Middle frontal gyrus (tissue), 1 donor: ENCODE measurements around the gene SLC66A2.
"Not testable (repeated sequence)": the region's sequence is repeated elsewhere in the genome, so short reads cannot be mapped to it uniquely, and the experiment has no call there.

ENCODE experiments used
- DNase-seq: peaks from one replicate; pipeline ENCODE4 v3.0.0-alpha.2; 2015; ENCODE audit warnings: low spot score; ENCODE audit errors: extremely low spot score

The SLC66A2 gene

GRCh38 chr18:79951545-79952455, at the start of gene SLC66A2:
TSS of gene SLC66A2 (minus strand) at chr18:79951653. CDS start at chr18:79950926, 727 bp downstream.
- DNase-seq, result peak; percentile 84

- no peak for DNase-seq
Observed at GRCh38 chr18:80000877-80001276, 49.4 kb upstream of the SLC66A2 start.

GRCh38 chr18:79999701-80000100, 48.2 kb upstream of the SLC66A2 start:
- DNase-seq, result not testable (repeated sequence)

GRCh38 chr18:79991494-79991893, 40.0 kb upstream of the SLC66A2 start:
- DNase-seq, result no peak

GRCh38 chr18:79989195-79989497, 37.7 kb upstream of the SLC66A2 start:
- DNase-seq, result no peak

GRCh38 chr18:79988451-79989194, 37.2 kb upstream of the SLC66A2 start, which contains the start of gene TXNL4A:
TSS of gene TXNL4A (minus strand) at chr18:79988563. CDS start at chr18:79988392, 171 bp downstream.
- DNase-seq, result peak; percentile 88

- no peak for DNase-seq
Observed at GRCh38 chr18:79988071-79988450, 36.6 kb upstream of the SLC66A2 start.

GRCh38 chr18:79987566-79987965, 36.1 kb upstream of the SLC66A2 start:
- no peak for DNase-seq

GRCh38 chr18:79986726-79987125, 35.3 kb upstream of the SLC66A2 start:
- no peak for DNase-seq

GRCh38 chr18:79985172-79985571, 33.7 kb upstream of the SLC66A2 start:
- DNase-seq, result no peak

GRCh38 chr18:79983793-79984192, 32.3 kb upstream of the SLC66A2 start:
- DNase-seq, result no peak

- no peak for DNase-seq
Observed at GRCh38 chr18:79983253-79983652, 31.8 kb upstream of the SLC66A2 start.

- DNase-seq, result no peak
Observed at GRCh38 chr18:79982736-79983135, 31.3 kb upstream of the SLC66A2 start.

- no peak for DNase-seq
Observed at GRCh38 chr18:79980585-79980984, 29.1 kb upstream of the SLC66A2 start.

- no peak for DNase-seq
Observed at GRCh38 chr18:79979843-79980242, 28.4 kb upstream of the SLC66A2 start.

- no peak for DNase-seq
Observed at GRCh38 chr18:79975985-79976680, 24.7 kb upstream of the SLC66A2 start.

GRCh38 chr18:79975043-79975442, 23.6 kb upstream of the SLC66A2 start:
- DNase-seq, result no peak

GRCh38 chr18:79974025-79974654, 22.7 kb upstream of the SLC66A2 start:
- DNase-seq, result no peak

GRCh38 chr18:79973517-79973916, 22.1 kb upstream of the SLC66A2 start:
- no peak for DNase-seq

- no peak for DNase-seq
Observed at GRCh38 chr18:79972720-79973119, 21.3 kb upstream of the SLC66A2 start.

- DNase-seq, result no peak
Observed at GRCh38 chr18:79971986-79972385, 20.5 kb upstream of the SLC66A2 start.
